Activated T-helper 2 cell treated with anti-CD3 and anti-CD28 coated beads, Interferon-gamma antibody, Interleukin-2, Interleukin-4, amounts not matched to agents 10 μg/mL and 5 μg/mL and 100 μg/mL, durations not matched to agents 14 hours and 24 hours and 36 hours (primary cell): ENCODE results near the gene GCNT2. TPM values are rescaled to one million over a fixed set of nuclear protein-coding genes. Genes with fewer than 3 reads are reported as not detected.
"Not testable (repeated sequence)": the region's sequence is repeated elsewhere in the genome, so short reads cannot be mapped to it uniquely, and the experiment has no call there.

Source experiments
- DNase-seq: peaks from one replicate; pipeline ENCODE4 v3.0.0; 2021; ENCODE audit warnings: low spot score
- H3K27ac Mint-ChIP-seq: one replicate; pipeline ENCODE4 v1.8.0; 2021; ENCODE audit warnings: mixed read lengths
- H3K27me3 Mint-ChIP-seq: one replicate; pipeline ENCODE4 v1.8.0; 2021; ENCODE audit warnings: low read depth, mixed read lengths
- H3K36me3 Mint-ChIP-seq: one replicate; pipeline ENCODE4 v1.8.0; 2021; ENCODE audit warnings: low read depth, mixed read lengths
- H3K4me1 Mint-ChIP-seq: one replicate; pipeline ENCODE4 v1.8.0; 2021; ENCODE audit warnings: low read depth, mixed read lengths
- H3K4me3 Mint-ChIP-seq: one replicate; pipeline ENCODE4 v1.8.0; 2021; ENCODE audit warnings: low read depth, mild to moderate bottlenecking, moderate library complexity, mixed read lengths
- H3K9me3 Mint-ChIP-seq: one replicate; pipeline ENCODE4 v1.8.0; 2021; ENCODE audit warnings: mixed read lengths
- intact Hi-C: fragments of 100-400 bp; cut with micrococcal nuclease; formaldehyde crosslinking; loops from one replicate; pipeline ENCODE4 v1.15.1; 2023
- total RNA-seq: library from RNA; stranded (reverse); gene quantifications from 2 replicates; pipeline ENCODE4 v1.2.3, GENCODE V29; 2022

Gene GCNT2
- total RNA-seq, 1 donor from 2014 or later = 2.8 TPM

DNA sequence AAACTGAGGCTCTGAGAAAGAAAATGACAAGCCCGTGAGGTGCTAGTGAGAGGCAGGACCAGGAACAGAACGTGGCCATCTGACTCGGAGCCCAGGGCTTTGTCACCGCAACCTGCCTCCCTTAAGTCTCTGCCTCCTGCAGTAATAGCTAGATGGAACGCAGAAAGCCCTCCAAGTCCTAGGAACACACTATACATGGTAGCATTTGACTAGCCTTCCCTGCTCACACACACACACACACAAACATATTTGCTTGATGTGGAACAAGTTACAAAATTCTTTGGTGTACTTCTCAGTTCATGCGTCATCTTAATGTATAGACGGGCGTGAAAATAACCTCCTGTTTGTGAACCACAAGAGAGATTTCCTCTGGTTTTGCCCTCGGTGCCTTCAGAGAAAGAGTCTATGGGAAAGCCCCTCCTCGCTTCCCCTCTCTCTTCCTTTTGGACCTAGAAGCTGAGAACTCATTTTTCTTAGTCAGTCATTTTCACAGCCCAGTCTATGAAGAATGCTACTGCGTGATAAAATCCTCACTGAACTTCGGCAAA is 134.4 kb downstream of the GCNT2 start:
- H3K27me3 Mint-ChIP-seq = peaks cover 15% of the 10 kb centered on the region
- no peak overlapping the region for H3K27ac Mint-ChIP-seq

DNA sequence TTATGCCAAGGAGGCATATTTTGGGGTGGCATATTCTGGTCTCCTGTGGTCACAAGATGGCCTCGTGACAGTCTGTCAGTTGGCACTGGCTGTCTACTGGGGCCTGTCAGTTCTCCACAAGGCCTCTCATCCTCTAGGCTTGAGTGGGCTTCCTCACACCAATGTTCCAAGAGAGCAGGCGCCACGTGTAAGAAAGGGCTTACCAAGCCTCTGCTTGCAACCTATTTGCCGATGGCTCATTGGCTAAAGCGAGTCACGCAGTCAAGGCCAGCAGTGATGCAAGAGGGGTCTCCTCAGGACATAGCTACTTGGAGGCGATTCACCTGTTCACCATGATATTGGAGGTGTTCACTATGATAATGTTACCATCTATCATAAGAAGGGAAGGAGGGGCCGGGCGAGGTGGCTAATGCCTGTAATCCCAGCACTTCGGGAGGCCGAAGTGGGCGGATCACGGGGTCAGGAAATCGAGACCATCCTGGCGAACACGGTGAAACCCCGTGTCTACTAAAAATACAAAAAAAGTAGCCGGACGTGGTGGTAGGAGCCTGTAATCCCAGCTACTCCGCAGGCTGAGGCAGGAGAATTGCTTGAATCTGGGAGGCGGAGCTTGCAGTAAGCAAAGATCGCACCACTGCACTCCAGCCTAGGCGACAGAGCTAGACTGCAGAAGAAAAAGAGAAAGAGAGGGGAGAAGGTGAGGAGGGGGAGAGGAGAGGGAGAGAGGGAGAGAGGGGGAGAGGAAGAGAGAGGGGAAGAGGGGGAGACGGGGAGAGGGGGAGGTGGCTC is 138.0 kb downstream of the GCNT2 start:
- Mint-ChIP-seq H3K27ac (no peak overlapping the region), H3K4me3 (peak overlapping the region; percentile 30), H3K36me3 (no peaks in the 10 kb centered on the region), H3K27me3 (peaks cover 11% of the 10 kb centered on the region), H3K4me1 (peaks cover 10% of the 10 kb centered on the region), H3K9me3 (no peaks in the 10 kb centered on the region)
- intact Hi-C loops = no loop called here
- DNase-seq = no peak

More for the DNA sequence above, 134.4 kb downstream of the GCNT2 start:
- intact Hi-C loops = no loop called here
- Mint-ChIP-seq H3K4me3 (peak overlapping the region; percentile 18), H3K4me1 (peaks cover 10% of the 10 kb centered on the region), H3K9me3 (no peaks in the 10 kb centered on the region), H3K36me3 (no peaks in the 10 kb centered on the region)
- DNase-seq = no peak

DNA sequence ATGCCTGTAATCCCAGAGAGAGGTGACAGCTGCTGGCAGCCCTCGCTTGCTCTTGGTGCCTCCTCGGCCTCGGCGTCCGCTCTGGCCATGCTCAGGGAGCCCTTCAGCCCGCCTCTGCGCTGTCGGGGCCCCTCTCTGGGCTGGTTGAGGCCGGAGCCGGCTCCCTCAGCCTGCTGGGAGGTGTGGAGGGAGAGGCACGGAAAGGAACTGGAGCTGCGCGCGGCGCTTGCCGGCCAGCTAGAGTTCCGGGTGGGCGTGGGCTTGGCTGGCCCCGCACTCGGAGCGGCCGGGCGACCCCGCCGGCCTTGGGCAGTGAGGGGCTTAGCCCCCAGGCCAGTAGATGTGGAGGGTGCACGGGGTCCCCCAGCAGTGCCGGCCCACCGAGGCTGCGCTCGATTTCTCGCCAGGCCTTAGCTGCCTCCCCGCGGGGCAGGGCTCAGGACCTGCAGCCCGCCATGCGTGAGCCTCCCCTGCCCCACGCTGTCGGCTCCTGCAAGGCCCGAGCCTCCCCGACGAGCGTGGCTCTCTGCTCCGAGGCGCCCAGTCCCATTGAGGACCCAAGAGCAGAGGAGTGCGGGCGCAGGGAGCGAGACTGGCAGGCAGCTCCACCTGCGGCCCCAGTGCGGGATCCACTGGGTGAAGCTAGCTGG is 138.7 kb downstream of the GCNT2 start:
- peaks cover 16% of the 10 kb centered on the region for H3K27me3 Mint-ChIP-seq
- H3K27ac Mint-ChIP-seq = no peak overlapping the region
- peaks cover 10% of the 10 kb centered on the region for H3K4me1 Mint-ChIP-seq
- intact Hi-C loops = no loop called here
- no peaks in the 10 kb centered on the region for H3K36me3 Mint-ChIP-seq
- H3K4me3 Mint-ChIP-seq = no peak overlapping the region
- no peaks in the 10 kb centered on the region for H3K9me3 Mint-ChIP-seq
- no peak for DNase-seq

DNA sequence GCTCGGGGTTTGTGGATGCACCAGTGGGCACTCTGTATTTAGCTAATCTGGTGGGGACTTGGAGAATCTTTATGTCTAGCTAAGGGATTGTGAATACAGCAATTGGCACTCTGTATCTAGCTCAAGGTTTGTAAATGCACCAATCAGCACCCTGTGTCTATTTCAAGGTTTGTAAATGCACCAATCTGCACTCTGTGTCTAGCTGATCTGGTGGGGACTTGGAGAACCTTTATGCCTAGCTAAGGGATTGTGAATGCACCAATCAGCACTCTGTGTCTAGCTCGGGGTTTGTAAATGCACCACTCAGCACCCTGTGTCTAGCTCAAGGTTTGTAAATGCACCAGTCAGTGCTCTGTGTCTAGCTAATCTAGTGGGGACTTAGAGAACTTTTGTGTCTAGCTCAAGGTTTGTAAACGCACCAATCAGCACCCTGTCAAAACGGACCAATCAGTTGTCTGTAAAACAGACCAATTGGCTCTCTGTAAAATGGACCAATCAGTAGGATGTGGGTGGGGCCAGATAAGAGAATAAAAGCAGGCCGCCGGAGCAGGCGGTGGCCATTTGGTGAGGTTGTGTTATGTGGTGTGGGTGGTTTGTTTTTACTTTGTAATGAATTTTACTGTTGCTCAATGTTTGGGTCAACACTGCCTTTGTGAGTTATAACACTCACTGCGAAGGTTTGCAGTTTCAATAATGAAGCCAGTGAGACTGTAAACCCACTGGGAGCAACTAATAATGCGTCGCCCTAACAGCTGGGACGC is 139.5 kb downstream of the GCNT2 start:
- peaks cover 12% of the 10 kb centered on the region for H3K27me3 Mint-ChIP-seq
- H3K9me3 Mint-ChIP-seq, H3K4me1 Mint-ChIP-seq, DNase-seq, H3K36me3 Mint-ChIP-seq, intact Hi-C loops, H3K27ac Mint-ChIP-seq, H3K4me3 Mint-ChIP-seq: not testable (repeated sequence)

DNA sequence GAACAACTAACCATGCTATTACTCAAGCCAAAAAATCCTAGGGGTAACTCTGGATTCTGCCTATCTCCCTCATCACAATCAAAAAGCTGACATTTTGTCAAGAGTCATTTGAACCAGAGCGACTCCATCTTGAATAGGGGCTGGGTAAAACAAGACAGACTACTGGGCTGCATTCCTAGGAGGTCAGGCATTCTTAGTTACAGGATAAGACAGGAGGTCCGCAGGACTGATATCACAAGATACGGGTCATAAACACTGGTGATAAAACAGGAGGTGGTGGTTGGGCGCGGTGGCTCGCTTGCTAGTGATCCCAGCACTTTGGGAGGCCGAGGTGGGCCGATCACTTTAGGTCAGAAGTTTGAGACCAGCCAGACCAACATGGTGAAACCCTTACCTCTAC is 141.1 kb downstream of the GCNT2 start:
- no peaks in the 10 kb centered on the region for H3K36me3 Mint-ChIP-seq
- intact Hi-C loops = no loop called here
- DNase-seq = no peak
- peaks cover 16% of the 10 kb centered on the region for H3K27me3 Mint-ChIP-seq
- peaks cover 7% of the 10 kb centered on the region for H3K9me3 Mint-ChIP-seq
- no peaks in the 10 kb centered on the region for H3K4me1 Mint-ChIP-seq
- H3K27ac Mint-ChIP-seq = no peak overlapping the region
- no peak overlapping the region for H3K4me3 Mint-ChIP-seq

DNA sequence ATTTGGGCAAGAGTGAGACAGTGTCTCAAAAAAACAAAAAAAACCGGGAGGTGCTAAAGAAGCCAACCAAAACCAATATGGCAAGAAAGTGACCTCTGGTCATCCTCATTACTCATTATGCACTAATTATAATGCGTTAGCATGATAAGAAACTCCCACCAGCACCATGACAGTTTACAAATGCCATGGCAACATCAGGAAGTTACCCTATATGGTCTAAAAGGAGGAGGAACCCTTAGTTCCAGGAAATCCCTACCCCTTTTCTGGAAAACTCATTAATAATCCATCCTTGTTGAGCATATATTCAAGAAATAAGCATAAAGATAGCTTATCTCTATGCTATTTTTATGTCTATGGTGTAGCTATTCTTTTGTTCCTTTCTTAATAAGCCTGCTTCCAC is 141.6 kb downstream of the GCNT2 start:
- no peak overlapping the region for H3K27ac Mint-ChIP-seq
- peaks cover 16% of the 10 kb centered on the region for H3K27me3 Mint-ChIP-seq
- H3K4me3 Mint-ChIP-seq = no peak overlapping the region
- peaks cover 7% of the 10 kb centered on the region for H3K9me3 Mint-ChIP-seq
- no peaks in the 10 kb centered on the region for H3K36me3 Mint-ChIP-seq
- intact Hi-C loops = no loop called here
- no peaks in the 10 kb centered on the region for H3K4me1 Mint-ChIP-seq
- no peak for DNase-seq

DNA sequence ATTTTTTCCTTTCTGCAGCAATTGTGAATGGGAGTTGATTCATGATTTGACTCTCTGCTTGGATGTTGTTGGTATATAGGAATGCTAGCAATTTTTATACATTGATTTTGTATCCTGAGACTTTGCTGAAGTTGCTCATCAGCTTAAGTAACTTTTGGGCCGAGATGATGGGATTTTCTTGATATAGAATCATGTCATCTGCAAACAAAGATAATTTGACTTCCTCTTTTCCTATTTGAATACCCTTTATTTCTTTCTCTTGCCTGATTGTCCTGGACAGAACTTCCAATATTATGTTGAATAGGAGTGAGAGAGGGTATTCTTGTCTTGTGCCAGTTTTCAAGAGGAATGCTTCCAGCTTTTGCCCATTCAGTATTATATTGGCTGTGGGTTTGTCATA is 144.4 kb downstream of the GCNT2 start:
- H3K27me3 Mint-ChIP-seq = peaks cover 16% of the 10 kb centered on the region
- H3K36me3 Mint-ChIP-seq, intact Hi-C loops, H3K4me1 Mint-ChIP-seq, H3K9me3 Mint-ChIP-seq, H3K4me3 Mint-ChIP-seq, H3K27ac Mint-ChIP-seq, DNase-seq: not testable (repeated sequence)

DNA sequence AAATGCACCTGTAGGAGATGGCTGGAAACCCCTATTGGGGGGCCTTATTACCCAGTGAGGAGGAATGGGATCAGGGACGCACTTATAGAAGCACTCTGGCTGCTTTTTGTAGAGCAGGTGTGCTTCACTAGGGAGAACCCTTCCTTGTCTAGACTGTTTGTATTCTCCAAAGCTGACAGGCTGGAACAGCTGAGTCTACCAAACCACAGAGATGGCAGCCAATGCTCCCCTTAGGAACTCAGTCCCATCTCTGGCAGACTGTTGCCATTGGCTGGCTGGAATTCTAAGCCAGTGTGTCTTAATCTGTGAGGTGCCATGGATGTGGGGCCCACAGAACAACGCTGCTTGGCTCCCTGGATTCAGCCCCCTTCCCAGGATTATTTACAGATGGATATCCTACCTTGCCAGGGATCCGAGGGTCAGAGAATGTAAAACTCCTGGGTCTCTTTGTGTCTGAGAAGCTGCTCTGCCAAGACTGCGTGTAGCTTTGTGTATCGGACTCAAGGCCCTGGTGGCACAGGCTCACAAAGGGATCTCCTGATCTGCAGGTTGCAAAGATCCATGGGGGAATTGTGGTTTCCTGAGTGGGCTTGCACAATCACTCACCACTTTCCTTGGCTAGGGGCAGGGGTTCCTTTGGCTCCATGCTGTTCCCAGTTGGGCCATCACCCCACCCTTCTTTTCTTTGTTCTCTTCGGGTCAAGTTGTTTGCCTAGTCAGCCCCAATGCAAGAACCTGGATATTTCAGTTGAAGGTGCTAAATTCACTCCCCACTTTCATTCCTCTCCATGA is 147.2 kb downstream of the GCNT2 start:
- H3K36me3 Mint-ChIP-seq = no peaks in the 10 kb centered on the region
- H3K27ac Mint-ChIP-seq = no peak overlapping the region
- no peak overlapping the region for H3K4me3 Mint-ChIP-seq
- intact Hi-C loops = no loop called here
- no peak for DNase-seq
- H3K27me3 Mint-ChIP-seq = peaks cover 17% of the 10 kb centered on the region
- no peaks in the 10 kb centered on the region for H3K4me1 Mint-ChIP-seq
- peaks cover 7% of the 10 kb centered on the region for H3K9me3 Mint-ChIP-seq

DNA sequence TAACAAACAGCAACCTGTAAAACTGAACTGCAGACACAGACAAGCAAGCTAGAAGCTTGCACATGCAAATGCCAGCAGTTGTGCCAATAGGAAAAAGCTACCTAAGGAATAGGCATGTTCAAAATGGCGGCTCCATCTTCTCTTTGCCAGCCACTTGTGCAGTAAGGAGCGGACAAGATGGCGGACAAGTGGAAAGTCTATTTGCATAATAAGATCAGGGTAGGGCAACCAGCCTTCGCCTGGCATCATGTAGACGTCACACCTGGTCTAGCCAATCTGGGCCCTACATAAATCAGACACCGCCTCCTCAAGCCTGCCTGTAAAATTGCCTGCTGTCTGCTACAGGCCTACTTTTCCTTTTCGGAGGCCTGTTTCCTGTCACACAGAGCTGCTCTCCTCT is 155.3 kb downstream of the GCNT2 start:
- Mint-ChIP-seq H3K27me3 (peaks cover 5% of the 10 kb centered on the region), H3K27ac (no peak overlapping the region), H3K4me3 (no peak overlapping the region), H3K9me3 (peaks cover 2% of the 10 kb centered on the region), H3K36me3 (no peaks in the 10 kb centered on the region), H3K4me1 (peaks cover 2% of the 10 kb centered on the region)
- intact Hi-C loops = no loop called here
- no peak for DNase-seq

DNA sequence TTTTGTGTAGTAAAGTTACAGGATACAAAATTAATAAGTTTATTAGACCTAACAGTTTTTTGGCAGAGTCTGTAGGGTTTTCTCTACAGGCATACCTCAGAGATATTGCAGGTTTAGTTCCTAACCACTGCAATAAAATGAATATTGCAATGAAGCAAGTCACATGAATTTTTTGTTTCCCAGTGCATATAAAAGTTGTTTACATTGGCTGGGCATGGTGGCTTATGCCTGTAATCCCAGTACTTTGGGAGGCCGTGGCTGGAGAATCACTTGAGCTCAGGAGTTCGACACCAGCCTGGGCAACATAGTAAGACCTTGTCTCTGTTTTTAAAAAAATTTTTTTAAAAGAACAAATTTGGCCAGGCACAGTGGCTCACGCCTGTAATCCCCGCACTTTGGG is 157.3 kb downstream of the GCNT2 start:
- no peak overlapping the region for H3K27ac Mint-ChIP-seq
- peaks cover 17% of the 10 kb centered on the region for H3K4me1 Mint-ChIP-seq
- no peak for DNase-seq
- H3K4me3 Mint-ChIP-seq = no peak overlapping the region
- peaks cover 4% of the 10 kb centered on the region for H3K27me3 Mint-ChIP-seq
- intact Hi-C loops = no loop called here
- H3K36me3 Mint-ChIP-seq = no peaks in the 10 kb centered on the region
- H3K9me3 Mint-ChIP-seq = peaks cover 3% of the 10 kb centered on the region
